ACC112 (cell line): ENCODE measurements around the gene PTER.

Experiments used
- H2AFZ ChIP-seq: fragments of 200-600 bp; sonication (generic); one replicate; pipeline ENCODE4 v1.6.0; 2017; ENCODE audit warnings: antibody characterized with exemption, low read length; ENCODE audit not compliant: unreplicated experiment
- H3K27ac ChIP-seq: fragments of 200-600 bp; sonication (generic); 2 replicates; pipeline ENCODE4 v1.5.1; 2014; ENCODE audit warnings: low read depth, mild to moderate bottlenecking, antibody characterized with exemption, low read length, moderate library complexity
- H3K27me3 ChIP-seq: fragments of 200-600 bp; sonication (generic); 2 replicates; pipeline ENCODE4 v1.6.1; 2014; ENCODE audit warnings: mild to moderate bottlenecking, antibody characterized with exemption, low read length, moderate library complexity, mixed read lengths; ENCODE audit not compliant: insufficient read depth
- H3K36me3 ChIP-seq: fragments of 200-600 bp; sonication (generic); 2 replicates; pipeline ENCODE4 v1.6.1; 2016; ENCODE audit warnings: mild to moderate bottlenecking, antibody characterized with exemption, low read length, moderate library complexity, mixed read lengths; ENCODE audit not compliant: insufficient read depth
- H3K4me1 ChIP-seq: fragments of 200-600 bp; sonication (generic); one replicate; pipeline ENCODE4 v1.6.1; 2016; ENCODE audit warnings: low read length, mixed read lengths; ENCODE audit not compliant: insufficient read depth, unreplicated experiment, control insufficient read depth
- H3K4me3 ChIP-seq: fragments of 200-600 bp; sonication (generic); 2 replicates; pipeline ENCODE4 v1.5.1; 2014; ENCODE audit warnings: mild to moderate bottlenecking, low read depth, low read length
- H3K79me2 ChIP-seq: fragments of 200-600 bp; sonication (generic); one replicate; pipeline ENCODE4 v1.6.0; 2016; ENCODE audit warnings: low read length; ENCODE audit not compliant: control insufficient read depth, unreplicated experiment, insufficient read depth

The PTER gene

DNA sequence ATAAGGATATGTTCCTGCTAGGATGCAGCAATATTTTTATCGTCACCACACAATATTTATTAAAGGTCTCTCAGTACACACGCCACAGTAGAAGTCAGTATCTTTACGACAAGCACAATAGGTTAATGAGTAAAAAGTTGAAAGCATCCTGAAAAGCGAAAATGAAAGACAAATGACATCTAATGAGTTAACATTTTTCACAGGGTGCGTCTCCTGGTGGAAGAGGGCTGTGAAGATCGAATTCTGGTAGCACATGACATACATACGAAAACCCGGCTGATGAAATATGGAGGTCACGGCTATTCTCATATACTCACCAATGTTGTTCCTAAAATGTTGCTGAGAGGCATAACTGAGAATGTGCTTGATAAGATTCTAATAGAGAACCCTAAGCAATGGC, 74.0 kb downstream of the PTER start:
- no peaks in the 10 kb centered on the region for H3K79me2 ChIP-seq
- no peak overlapping the region for H3K4me3 ChIP-seq
- H3K36me3 ChIP-seq = no peaks in the 10 kb centered on the region
- H3K27ac ChIP-seq = no peak overlapping the region
- H3K4me1 ChIP-seq = no peaks in the 10 kb centered on the region
- no peak overlapping the region for H2AFZ ChIP-seq
- H3K27me3 ChIP-seq = no peaks in the 10 kb centered on the region

DNA sequence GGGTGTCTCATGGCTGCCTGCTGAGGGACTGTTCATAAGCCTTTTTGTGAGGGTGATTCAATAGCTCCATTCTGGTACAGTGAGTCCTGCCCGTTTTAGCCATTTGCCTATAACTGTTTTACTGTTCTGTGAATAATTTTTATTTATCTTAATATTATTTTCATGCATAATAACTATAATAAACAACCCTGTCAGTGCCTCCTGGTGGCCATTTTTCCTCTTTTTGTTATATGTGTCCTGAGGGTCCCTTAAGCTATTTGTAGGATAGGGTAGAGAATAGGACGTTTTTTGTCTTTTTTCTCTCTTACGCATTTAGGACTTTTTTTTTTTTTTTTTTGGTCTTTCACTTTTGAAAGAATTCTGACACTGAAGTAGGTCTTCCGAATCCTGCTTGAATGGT, 82.0 kb downstream of the PTER start:
- Histone ChIP-seq H3K79me2 (no peaks in the 10 kb centered on the region), H3K27ac (no peak overlapping the region)

DNA sequence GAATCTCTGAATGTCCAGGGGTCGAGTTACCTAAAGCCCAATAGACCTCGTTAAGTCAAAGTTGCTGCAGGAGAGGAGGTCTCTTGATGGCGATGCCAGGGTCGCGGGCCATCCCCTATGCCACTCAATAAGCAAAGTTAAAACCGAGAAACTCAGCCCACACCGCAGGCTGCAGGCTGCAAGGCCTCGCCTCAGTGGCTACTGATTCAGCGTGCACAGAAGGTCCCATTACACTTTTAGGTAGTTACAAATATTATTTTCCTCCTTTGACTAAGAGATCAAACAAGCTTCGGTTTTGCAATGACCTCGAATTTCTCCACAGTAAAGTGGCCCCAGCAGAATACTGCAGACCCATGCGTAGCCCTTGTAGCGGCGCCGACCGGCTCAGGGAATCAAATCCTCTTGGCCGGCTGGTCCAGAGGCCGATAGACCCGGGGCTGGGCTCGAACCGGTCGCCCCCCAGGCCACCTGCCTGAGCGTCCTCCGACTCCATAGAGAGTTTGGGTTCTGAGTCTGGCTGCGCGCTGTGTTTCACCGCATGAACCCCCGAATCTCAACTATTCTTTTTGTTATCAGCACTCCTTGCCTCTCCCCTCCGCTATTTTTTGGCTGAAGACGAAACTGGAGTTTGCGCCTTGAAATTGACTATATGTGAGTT, 82.6 kb downstream of the PTER start:
- Histone ChIP-seq H2AFZ (no peak overlapping the region), H3K27me3 (peaks cover 50% of the 10 kb centered on the region), H3K4me1 (no peaks in the 10 kb centered on the region), H3K27ac (no peak overlapping the region), H3K36me3 (no peaks in the 10 kb centered on the region), H3K4me3 (no peak overlapping the region), H3K79me2 (no peaks in the 10 kb centered on the region)

More for the DNA sequence above, 82.0 kb downstream of the PTER start:
- Histone ChIP-seq H3K27me3 (peaks cover 46% of the 10 kb centered on the region), H3K36me3 (no peaks in the 10 kb centered on the region), H3K4me3 (no peak overlapping the region), H3K4me1 (no peaks in the 10 kb centered on the region), H2AFZ (no peak overlapping the region)

DNA sequence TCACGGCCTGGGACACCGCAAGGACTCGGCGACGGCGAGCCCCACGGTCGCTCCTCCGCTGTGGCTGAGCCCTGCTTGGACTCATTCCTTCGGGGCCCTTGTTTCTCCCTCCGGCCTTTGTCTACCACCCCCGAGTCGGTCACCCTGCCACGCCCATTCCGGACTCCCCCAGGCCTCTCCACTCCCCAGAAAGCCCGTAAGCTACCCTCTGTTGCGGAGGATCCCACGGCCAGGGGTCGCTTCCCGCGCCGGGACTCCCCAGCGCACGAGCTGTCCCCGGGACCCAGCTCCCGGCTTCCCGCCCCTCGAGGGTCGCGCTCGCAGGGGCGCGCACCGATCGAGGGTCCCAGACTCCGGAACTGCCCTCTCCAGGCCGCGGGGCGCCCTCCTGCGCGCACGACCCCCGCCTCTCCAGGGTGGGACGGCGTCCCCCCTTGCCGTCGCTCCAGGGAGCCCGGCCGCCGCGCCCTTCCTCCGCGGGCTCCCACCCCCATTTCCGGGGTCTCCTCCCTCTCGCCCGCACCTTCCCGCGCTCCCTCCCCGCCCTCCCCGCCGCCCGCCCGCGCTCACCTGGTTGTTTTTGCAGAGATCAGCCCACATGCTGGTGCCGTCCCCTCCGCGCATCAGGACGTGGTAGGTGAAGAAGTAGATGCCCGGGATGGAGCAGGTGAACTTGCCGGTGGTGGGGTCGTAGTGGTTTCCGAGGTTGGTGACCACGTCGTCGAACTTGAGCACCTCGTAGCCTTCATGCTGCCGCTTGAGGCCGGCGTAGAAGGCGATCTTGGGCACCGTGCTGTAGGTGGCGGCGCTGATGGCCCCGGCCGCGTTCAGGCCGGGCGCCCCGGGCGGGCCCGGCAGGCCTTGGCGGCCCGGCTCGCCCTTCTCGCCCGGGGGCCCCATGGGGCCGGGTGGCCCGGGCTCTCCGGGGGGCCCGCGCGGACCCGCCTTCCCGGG, 83.4 kb downstream of the PTER start:
- Histone ChIP-seq H3K4me1 (no peaks in the 10 kb centered on the region), H2AFZ (no peak overlapping the region), H3K79me2 (no peaks in the 10 kb centered on the region), H3K4me3 (peak overlapping the region; percentile 75), H3K27me3 (peaks cover 50% of the 10 kb centered on the region), H3K27ac (no peak overlapping the region), H3K36me3 (no peaks in the 10 kb centered on the region)

DNA sequence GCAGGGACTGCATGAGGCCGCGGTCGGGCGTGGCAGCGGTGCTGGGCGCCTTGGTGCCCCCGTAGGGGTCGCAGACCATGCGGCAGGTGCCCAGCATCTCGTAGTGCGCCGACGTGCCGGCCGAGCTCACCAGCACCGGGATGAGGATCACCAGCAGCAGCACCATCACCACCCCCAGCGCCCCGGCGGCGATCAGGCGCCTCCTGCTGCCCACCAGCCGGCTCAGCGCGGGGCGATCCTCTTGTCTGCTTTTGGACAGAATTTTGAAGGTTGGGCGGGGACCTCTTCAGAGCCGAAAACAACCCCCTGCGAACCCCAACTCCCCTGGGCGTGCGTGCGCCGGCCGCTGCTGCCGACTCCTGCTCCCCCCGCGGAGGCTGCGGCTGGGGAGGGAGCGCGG, 84.1 kb downstream of the PTER start:
- H3K36me3 ChIP-seq = no peaks in the 10 kb centered on the region
- peaks cover 54% of the 10 kb centered on the region for H3K27me3 ChIP-seq
- H2AFZ ChIP-seq = no peak overlapping the region
- H3K4me1 ChIP-seq = no peaks in the 10 kb centered on the region
- H3K79me2 ChIP-seq = no peaks in the 10 kb centered on the region
- H3K27ac ChIP-seq = no peak overlapping the region
- peak overlapping the region; percentile 75 for H3K4me3 ChIP-seq

DNA sequence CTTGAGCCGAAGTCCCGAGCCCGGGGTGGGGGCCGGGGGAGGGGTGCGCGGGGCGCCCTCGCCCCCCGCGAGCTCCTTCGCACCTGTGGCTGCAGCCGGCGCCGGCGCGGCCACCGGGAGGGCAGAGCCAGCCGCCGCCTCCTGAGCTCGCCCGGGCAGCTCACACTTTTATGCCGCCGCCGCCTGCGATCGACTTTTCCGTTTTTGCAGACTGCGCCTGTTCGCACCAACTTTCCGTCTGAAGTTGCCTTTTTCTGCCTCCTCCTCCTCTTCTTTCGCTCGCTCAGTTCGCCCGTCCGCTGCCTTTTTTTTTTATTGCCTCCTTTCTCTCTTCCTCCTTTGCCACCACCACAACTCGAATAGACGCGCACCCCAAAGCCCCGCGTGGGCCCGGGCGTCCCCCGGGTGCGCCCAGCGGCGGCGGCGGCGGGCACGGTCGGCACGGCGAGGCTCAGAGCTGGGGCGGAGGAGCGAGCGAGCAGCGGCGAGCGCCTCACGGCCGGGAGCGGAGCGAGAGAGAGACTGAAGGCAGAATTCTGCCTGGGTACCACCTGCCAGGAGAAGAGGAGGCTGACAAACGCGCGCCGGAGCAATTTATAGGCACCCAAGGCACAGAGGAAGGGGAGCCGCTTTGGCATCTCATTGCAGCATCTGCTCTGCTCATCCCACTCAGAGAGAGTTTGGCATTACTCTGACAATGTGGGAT, 84.7 kb downstream of the PTER start, which contains the start of gene C1QL3:
Gene C1QL3, minus strand, starts transcription at position 569 of the 706 bp plus-strand sequence. CDS start 814 bp downstream, outside the sequence.
- H2AFZ ChIP-seq = peak within 1 kb of the TSS; percentile 10
- peak within 1 kb of the TSS; percentile 75 for H3K4me3 ChIP-seq
- no peaks in the 10 kb centered on the region for H3K79me2 ChIP-seq
- no peaks in the 10 kb centered on the region for H3K36me3 ChIP-seq
- no peak within 1 kb of the TSS for H3K27ac ChIP-seq
- no peaks in the 10 kb centered on the region for H3K4me1 ChIP-seq
- H3K27me3 ChIP-seq = peaks cover 58% of the 10 kb centered on the region

DNA sequence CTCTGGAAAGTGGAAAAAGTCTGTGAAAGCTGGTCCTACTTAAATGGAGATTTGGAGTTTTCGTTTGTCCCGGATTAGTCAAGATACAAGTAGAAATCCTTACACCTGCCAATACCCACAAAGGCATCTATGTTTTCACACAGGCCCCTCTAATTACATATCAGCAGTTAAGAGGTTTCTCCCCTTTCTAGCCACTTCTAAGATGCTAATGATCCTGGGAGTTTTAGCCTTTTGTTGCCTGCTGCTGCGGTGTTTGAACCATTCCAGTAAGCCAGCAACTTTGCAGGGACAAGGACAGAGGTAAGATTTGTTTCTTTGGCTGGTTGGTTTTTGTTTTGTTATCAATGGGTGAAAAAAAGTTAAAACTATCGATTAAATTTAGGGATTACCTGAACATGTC, 90.6 kb downstream of the PTER start:
- H3K27me3 ChIP-seq = peaks cover 41% of the 10 kb centered on the region
- no peaks in the 10 kb centered on the region for H3K4me1 ChIP-seq
- H3K36me3 ChIP-seq = no peaks in the 10 kb centered on the region
- no peak overlapping the region for H2AFZ ChIP-seq
- H3K27ac ChIP-seq = no peak overlapping the region
- H3K4me3 ChIP-seq = no peak overlapping the region
- no peaks in the 10 kb centered on the region for H3K79me2 ChIP-seq

DNA sequence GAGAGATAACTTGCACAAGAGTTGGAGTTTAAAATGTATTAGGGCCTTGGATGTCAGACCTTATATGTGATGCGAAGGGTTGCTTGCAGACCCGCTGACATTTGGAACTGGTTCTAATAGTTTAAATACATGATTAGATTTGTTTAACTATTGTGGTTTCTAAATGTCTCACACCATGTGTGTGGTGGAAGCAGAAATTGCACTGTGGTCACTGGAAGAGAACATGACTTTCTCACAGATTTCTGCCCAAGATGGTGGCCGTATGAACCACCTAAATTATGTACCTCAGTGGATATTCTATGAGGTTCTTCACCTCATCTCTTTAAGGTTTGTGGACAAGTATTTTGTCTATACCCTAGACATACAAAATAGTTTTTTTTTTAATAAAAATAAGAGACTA, 93.0 kb downstream of the PTER start:
- H3K4me3 ChIP-seq = no peak overlapping the region
- H3K36me3 ChIP-seq = no peaks in the 10 kb centered on the region
- H3K4me1 ChIP-seq = no peaks in the 10 kb centered on the region
- H3K27me3 ChIP-seq = peaks cover 23% of the 10 kb centered on the region
- no peaks in the 10 kb centered on the region for H3K79me2 ChIP-seq
- no peak overlapping the region for H2AFZ ChIP-seq
- H3K27ac ChIP-seq = no peak overlapping the region

DNA sequence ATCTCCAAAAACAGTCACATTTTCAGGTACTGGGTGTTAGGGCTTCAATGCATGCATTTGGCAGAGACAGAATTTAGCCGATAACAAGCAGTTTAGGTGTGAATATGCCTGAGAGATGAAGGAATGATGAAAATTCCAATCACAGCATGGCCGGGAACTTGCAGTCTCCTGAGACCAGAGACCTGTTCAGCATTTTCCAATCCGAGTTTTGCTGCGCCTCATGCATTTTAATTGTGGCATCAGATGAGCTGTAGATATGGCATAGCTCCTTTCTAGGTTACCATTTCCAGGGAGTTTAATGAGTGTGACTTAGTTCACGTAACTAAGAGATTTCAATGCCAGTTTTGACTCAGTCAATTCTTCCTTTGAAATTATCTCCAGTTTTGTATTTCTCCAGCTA, 99.3 kb downstream of the PTER start:
- no peaks in the 10 kb centered on the region for H3K36me3 ChIP-seq
- no peaks in the 10 kb centered on the region for H3K4me1 ChIP-seq
- no peak overlapping the region for H3K4me3 ChIP-seq
- peaks cover 23% of the 10 kb centered on the region; the same call in 1 of the 2 replicates for H3K27me3 ChIP-seq
- no peaks in the 10 kb centered on the region for H3K79me2 ChIP-seq
- no peak overlapping the region for H3K27ac ChIP-seq
- H2AFZ ChIP-seq = no peak overlapping the region

DNA sequence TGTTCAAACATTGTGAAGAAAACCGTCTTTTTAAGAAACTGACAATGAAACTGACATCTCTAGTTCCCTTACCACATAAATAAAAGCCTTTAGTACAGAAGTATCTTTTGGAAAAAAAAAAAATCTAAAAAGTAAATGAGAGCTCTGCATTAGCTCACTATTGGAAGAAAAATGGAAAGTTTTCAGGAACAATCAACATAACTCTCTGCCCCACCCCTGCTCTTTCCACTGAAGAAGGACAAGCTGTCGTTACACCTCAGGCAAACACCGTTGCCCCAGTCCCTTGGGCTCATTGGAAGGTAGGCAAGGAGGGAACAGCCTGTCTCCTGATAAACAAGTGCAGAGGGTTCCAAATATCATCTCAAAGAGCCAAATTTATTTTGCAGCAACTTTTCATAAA, 107.3 kb downstream of the PTER start:
- Histone ChIP-seq H3K27me3 (peaks cover 51% of the 10 kb centered on the region), H3K27ac (no peak overlapping the region), H3K4me1 (no peaks in the 10 kb centered on the region), H2AFZ (no peak overlapping the region), H3K79me2 (no peaks in the 10 kb centered on the region), H3K36me3 (no peaks in the 10 kb centered on the region), H3K4me3 (no peak overlapping the region)
